Activated B cell treated with CpG ODN at 0.5 μM for 24 hours (primary cell): ENCODE data around the gene ZNFX1. TPM values are rescaled to one million over a fixed set of nuclear protein-coding genes. Genes with fewer than 3 reads are reported as not detected.

Experiments used
- ATAC-seq: fragments of 200-7000 bp; cut with Tn5 transposase; one replicate; pipeline ENCODE4 v1.10.0; 2021; ENCODE audit warnings: low read depth, mild to moderate bottlenecking, moderate library complexity
- CTCF ChIA-PET: fragments of 350-600 bp; sonication (Branson Sonifier 250); formaldehyde crosslinking; loops from one replicate; lab custom pipeline; 2021; ENCODE audit warnings: antibody characterized with exemption; lab: Charles Lee
- POLR2A ChIA-PET: fragments of 350-600 bp; sonication (Branson Sonifier 250); formaldehyde crosslinking; loops from one replicate; lab custom pipeline; 2021; ENCODE audit warnings: antibody characterized with exemption; lab: Charles Lee
- DNase-seq: peaks from one replicate; pipeline ENCODE4 v3.0.0; 2022
- H3K27ac Mint-ChIP-seq: one replicate; pipeline ENCODE4 v1.8.0; 2020; ENCODE audit warnings: mixed read lengths
- H3K27me3 Mint-ChIP-seq: one replicate; pipeline ENCODE4 v1.8.0; 2021; ENCODE audit warnings: mixed read lengths
- H3K36me3 Mint-ChIP-seq: one replicate; pipeline ENCODE4 v1.8.0; 2021; ENCODE audit warnings: low read depth, mixed read lengths
- H3K4me1 Mint-ChIP-seq: one replicate; pipeline ENCODE4 v1.8.0; 2021; ENCODE audit warnings: mixed read lengths
- H3K4me3 Mint-ChIP-seq: one replicate; pipeline ENCODE4 v1.8.0; 2020; ENCODE audit warnings: mild to moderate bottlenecking, mixed read lengths
- H3K9me3 Mint-ChIP-seq: one replicate; pipeline ENCODE4 v1.8.0; 2020; ENCODE audit warnings: mixed read lengths
- intact Hi-C: fragments of 100-400 bp; cut with micrococcal nuclease; formaldehyde crosslinking; loops from one replicate; pipeline ENCODE4 v1.15.1; 2024
- total RNA-seq: library from RNA; stranded (reverse); gene quantifications from 2 replicates; pipeline ENCODE4 v1.2.3, GENCODE V29; 2022
- TF ChIP-seq, protein P1 (sequence below): fragments of 200-600 bp; IDR thresholded peaks from one replicate; pipeline ENCODE4 v1.8.0; 2022; ENCODE audit warnings: antibody characterized with exemption, mild to moderate bottlenecking

ZNFX1 gene
- total RNA-seq, 1 donor from 2014 or later, result 51.9 TPM

DNA sequence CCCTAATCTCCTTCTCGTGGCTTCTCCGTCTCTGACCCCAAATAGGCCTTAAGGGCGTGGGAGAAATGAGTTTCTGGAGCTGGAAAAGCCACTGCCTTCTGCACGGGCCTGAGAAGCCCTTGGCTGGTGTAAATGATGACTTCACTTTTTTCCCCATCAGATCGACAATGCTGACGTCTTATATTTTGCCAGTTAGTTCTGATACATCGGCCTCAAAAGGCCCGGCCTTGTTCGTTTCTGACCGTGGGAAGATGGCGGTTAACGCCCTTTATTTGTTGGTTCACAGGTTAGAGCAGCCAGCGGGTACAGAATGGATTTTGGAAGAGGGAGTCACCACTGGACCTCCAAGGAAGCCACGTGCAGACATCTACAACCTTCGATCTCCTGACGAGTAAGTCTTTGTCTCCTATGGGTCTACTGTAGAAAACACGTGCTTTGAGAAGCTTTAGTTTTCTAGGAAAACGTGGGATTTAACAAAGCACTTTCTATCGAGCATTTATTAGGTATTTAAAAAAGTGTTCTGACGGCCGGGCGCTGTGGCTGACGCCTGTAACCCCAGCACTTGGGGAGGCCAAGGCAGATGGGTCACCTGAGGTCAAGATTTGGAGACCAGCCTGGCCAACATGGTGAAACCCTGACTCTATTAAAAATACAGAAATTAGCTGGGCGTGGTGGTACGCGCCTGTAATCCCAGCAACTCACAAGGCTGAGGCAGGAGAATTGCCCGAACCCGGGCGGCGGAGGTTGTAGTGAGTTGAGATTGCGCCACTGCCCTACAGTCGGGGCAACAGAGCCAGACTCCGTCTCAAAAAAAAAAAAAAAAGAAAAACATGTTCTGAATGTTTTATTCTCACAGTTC lies 1.2 kb upstream of the ZNFX1 start:
- H3K4me1 Mint-ChIP-seq, result peaks cover 74% of the 10 kb centered on the region
- POLR2A ChIA-PET, result interaction anchor here (0.7 to 8.0 kb wide), 9 partner anchors 8 to 720 kb away, joined by 3 to 63 read pairs (median 5); partner anchors contain the start of genes CSE1L and DDX27
- intact Hi-C loops, result loop anchor here (1.0 to 10.0 kb wide), 12 partner anchors 47 to 1927 kb away; partner anchors contain the start of genes CEBPB, CSE1L, DDX27 and PREX1
- H3K27ac Mint-ChIP-seq, result peak overlapping the region; percentile 98
- TF ChIP-seq, protein P1, sequence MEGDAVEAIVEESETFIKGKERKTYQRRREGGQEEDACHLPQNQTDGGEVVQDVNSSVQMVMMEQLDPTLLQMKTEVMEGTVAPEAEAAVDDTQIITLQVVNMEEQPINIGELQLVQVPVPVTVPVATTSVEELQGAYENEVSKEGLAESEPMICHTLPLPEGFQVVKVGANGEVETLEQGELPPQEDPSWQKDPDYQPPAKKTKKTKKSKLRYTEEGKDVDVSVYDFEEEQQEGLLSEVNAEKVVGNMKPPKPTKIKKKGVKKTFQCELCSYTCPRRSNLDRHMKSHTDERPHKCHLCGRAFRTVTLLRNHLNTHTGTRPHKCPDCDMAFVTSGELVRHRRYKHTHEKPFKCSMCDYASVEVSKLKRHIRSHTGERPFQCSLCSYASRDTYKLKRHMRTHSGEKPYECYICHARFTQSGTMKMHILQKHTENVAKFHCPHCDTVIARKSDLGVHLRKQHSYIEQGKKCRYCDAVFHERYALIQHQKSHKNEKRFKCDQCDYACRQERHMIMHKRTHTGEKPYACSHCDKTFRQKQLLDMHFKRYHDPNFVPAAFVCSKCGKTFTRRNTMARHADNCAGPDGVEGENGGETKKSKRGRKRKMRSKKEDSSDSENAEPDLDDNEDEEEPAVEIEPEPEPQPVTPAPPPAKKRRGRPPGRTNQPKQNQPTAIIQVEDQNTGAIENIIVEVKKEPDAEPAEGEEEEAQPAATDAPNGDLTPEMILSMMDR, result no peak
- ATAC-seq (no peak), DNase-seq (no peak)
- CTCF ChIA-PET, result no interaction called here
- peaks cover 30% of the 10 kb centered on the region for H3K9me3 Mint-ChIP-seq
- H3K4me3 Mint-ChIP-seq, result peak overlapping the region; percentile 98
- H3K27me3 Mint-ChIP-seq, result no peaks in the 10 kb centered on the region
- peaks cover 77% of the 10 kb centered on the region for H3K36me3 Mint-ChIP-seq

DNA sequence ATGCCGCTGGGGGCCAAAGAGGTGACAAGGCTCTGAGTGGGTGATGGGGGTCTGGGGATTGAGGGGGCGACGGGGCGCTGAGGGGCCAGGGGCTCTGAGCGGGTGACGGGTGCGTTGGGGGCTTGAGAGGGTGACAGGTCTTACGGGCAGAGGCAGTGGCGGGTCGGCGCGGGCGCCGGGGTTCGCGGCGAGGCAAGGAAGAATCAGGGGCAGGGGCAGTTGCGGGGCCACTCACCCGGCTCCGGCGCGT lies 146 bp downstream of the ZNFX1 start:
- no peak for ATAC-seq
- no peaks in the 10 kb centered on the region for H3K27me3 Mint-ChIP-seq
- H3K9me3 Mint-ChIP-seq, result peaks cover 20% of the 10 kb centered on the region
- H3K27ac Mint-ChIP-seq, result peak overlapping the region; percentile 98
- H3K36me3 Mint-ChIP-seq, result peaks cover 72% of the 10 kb centered on the region
- no peak for DNase-seq
- intact Hi-C loops, result loop anchor here (1.0 to 10.0 kb wide), 12 partner anchors 45 to 1925 kb away; partner anchors contain the start of genes CEBPB, CSE1L, DDX27 and PREX1
- ChIA-PET POLR2A (interaction anchor here (0.6 to 8.0 kb wide), 5 partner anchors 9 to 231 kb away, joined by 3 to 63 read pairs (median 29); partner anchors contain the start of gene DDX27), CTCF (no interaction called here)
- H3K4me3 Mint-ChIP-seq, result peak overlapping the region; percentile 98
- H3K4me1 Mint-ChIP-seq, result peaks cover 64% of the 10 kb centered on the region
- TF ChIP-seq, protein P1, result no peak

DNA sequence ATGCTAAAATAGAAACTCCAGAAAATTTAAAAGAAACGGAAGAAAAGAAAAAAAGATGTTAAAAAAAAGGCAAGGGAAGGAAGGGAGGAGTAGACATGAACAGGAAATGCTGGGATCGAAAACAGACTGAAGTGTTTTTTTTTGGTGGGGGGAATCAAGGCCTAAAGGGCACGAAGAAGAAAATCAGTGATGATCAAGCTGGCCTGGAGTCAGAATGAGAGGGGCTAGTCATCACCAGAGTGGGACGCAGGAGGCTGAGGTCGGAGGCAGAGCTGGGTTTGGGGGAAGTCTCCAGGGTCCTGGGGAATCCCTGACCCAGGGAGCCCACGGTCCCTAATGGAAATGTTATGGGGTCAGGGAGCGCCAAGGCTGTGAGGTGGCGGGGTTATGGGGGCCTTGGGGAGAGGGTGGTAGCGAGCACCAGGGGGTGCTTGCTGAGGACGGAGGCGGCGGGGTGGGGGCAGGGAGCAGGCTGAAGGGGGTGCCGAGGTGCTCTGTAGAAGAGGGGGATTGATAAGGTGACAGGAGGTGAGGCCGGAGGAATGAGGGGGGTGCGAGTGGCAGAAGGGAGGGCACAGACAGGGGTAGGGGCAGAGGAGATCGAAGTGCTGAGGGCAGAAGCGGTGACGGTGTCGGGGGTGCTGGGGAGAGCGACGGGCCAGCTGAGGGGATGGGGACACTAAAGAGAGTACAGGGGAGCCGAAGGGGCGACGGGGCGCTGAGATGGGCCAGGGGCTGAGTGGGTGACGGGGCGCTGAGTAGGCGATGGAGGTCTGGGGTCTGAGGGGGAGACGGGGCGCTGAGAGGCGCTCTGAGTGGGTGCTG lies 684 bp downstream of the ZNFX1 start:
- TF ChIP-seq, protein P1, result no peak
- peak overlapping the region; percentile 98 for H3K4me3 Mint-ChIP-seq
- H3K4me1 Mint-ChIP-seq, result peaks cover 64% of the 10 kb centered on the region
- peak overlapping the region; percentile 98 for H3K27ac Mint-ChIP-seq
- CTCF ChIA-PET, result interaction anchor here (1.6 kb wide), 1 partner anchor 60 kb away, joined by 8 read pairs; no protein-coding TSS in a partner anchor
- ATAC-seq (no peak), DNase-seq (peak; percentile 38)
- H3K27me3 Mint-ChIP-seq, result no peaks in the 10 kb centered on the region
- intact Hi-C loops, result loop anchor here (1.0 to 10.0 kb wide), 6 partner anchors 9 to 1925 kb away; partner anchors contain the start of genes CEBPB, PREX1 and PTPN1
- H3K9me3 Mint-ChIP-seq, result peaks cover 16% of the 10 kb centered on the region
- H3K36me3 Mint-ChIP-seq, result peaks cover 72% of the 10 kb centered on the region
- POLR2A ChIA-PET, result interaction anchor here (0.6 to 8.0 kb wide), 13 partner anchors 10 to 661 kb away, joined by 3 to 63 read pairs (median 8); partner anchors contain the start of genes CSE1L and DDX27

DNA sequence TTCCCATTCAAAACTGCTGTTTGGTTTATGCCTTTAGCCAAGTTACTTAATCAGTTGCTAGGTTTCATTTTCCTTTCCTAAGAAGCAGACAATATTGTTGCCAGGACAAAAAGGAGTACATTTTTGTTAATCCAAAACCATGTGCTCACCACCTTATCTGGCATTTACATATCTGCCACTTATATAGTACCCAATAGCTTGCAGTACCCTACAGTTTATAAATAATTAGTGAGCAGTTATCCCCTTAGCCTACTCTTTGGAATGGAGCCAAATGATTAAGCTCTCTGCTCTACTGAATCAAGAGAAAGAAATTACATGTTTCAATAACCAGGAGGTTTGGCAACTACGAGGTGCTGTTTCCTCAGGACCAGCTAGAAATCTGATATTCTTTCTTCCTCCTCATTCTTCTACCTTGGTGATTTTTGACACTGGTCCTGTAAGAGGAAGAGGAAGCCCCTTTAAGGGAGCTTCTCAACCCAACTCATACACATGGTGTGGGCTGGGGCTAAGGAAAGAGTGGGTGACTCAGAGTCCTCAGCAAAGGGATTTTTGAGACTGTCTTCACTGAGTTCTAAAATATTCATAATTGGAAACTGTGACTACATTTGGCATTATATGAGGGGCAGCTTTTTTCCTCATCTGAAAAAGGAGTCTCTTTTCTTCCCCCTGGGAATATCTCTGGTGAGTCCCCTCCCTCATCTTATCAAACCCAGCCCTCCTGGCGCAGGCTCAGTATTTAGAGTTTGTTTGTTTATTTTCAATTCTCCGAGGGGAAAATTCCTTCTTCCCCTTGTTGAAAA lies 1.5 kb downstream of the ZNFX1 start:
- Mint-ChIP-seq H3K4me3 (peak overlapping the region; percentile 98), H3K4me1 (peaks cover 62% of the 10 kb centered on the region), H3K36me3 (peaks cover 72% of the 10 kb centered on the region), H3K27me3 (no peaks in the 10 kb centered on the region), H3K27ac (peak overlapping the region; percentile 98), H3K9me3 (peaks cover 10% of the 10 kb centered on the region)
- TF ChIP-seq, protein P1, result no peak
- ChIA-PET POLR2A (interaction anchor here (0.6 to 8.0 kb wide), 12 partner anchors 9 to 659 kb away, joined by 3 to 63 read pairs (median 8); partner anchors contain the start of genes CSE1L and DDX27), CTCF (interaction anchor here (1.6 kb wide), 1 partner anchor 59 kb away, joined by 8 read pairs; no protein-coding TSS in a partner anchor)
- DNase-seq (no peak), ATAC-seq (peak; percentile 35)
- intact Hi-C loops, result loop anchor here (1.0 to 10.0 kb wide), 6 partner anchors 8 to 1924 kb away; partner anchors contain the start of genes CEBPB, PREX1 and PTPN1
